ENCODE results near the gene CADPS2.

DNA sequence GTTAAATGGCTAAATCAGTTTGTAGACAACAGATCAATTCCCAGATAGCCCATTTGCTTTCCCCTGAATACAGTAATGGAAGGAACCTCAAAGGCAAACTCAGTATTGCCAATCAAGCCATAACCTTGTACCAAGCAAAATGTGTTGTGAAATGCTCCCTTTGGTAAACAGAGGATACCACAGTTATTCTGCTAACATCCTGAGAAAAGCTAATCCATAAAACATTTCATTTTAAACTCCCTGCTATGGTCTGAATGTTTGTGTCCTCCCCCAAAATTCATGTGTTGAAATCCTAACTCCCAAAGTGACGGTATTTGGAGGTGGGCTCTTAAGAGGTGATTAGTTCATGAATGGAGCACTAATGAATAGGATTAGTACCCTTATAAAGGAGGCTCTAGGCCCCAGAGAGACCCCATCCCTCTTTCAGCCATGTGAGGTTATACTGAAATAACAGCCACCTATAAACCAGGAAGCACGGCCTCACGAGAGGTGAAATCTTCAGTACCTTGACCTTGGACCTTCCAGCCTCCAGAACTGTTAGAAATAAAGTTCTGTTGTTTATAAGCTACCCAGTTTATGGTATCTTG lies 94.2 kb downstream of the CADPS2 start:
- TF ChIP-seq, protein P1, sequence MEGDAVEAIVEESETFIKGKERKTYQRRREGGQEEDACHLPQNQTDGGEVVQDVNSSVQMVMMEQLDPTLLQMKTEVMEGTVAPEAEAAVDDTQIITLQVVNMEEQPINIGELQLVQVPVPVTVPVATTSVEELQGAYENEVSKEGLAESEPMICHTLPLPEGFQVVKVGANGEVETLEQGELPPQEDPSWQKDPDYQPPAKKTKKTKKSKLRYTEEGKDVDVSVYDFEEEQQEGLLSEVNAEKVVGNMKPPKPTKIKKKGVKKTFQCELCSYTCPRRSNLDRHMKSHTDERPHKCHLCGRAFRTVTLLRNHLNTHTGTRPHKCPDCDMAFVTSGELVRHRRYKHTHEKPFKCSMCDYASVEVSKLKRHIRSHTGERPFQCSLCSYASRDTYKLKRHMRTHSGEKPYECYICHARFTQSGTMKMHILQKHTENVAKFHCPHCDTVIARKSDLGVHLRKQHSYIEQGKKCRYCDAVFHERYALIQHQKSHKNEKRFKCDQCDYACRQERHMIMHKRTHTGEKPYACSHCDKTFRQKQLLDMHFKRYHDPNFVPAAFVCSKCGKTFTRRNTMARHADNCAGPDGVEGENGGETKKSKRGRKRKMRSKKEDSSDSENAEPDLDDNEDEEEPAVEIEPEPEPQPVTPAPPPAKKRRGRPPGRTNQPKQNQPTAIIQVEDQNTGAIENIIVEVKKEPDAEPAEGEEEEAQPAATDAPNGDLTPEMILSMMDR (conservative IDR thresholded peaks at IDR 0.05 in 1 of 2, IDR thresholded peaks at IDR 0.05 in 1 of 2; ENCODE audit: extremely low read depth in 1 of 2, insufficient read depth in 1 of 2, low read depth in 1 of 2, low read length in 2 of 2), result no peak
- no peak for TF ChIP-seq EZH2 (IDR thresholded peaks at IDR 0.05; ENCODE audit: borderline replicate concordance, low read length)
